ENCODE data around the gene SRSF5. TPM values are rescaled to one million over a fixed set of nuclear protein-coding genes. Genes with fewer than 3 reads are reported as not detected.

Gene SRSF5
- total and polyA plus RNA-seq, 2 of the 8 experiments (the other 6 are each of a cell fraction or from before 2014, with no cell fraction given), result 101 to 238 TPM

GRCh38 chr14:69720912-69721311, 46.0 kb upstream of the SRSF5 start:
- POLR2A ChIA-PET (ENCODE audit: partially characterized antibody), result interaction anchor here (1.4 kb wide), 1 partner anchor 47 kb away, joined by 4 read pairs; no protein-coding TSS in a partner anchor
- H3K18ac ChIP-seq (ENCODE audit: extremely low read depth, low read length), result no peak overlapping the region

More at GRCh38 chr14:69720912-69721311, 46.0 kb upstream of the SRSF5 start:
- Histone ChIP-seq H2BK120ac (replicated peaks; ENCODE audit: low read depth, low read length) (no peak overlapping the region), H2AFZ (ENCODE audit: low read length) (no peak overlapping the region), H4K91ac (replicated peaks; ENCODE audit: insufficient read length, low read length) (no peak overlapping the region), H3K4me1 (replicated peaks in 1 of 4; ENCODE audit: control insufficient read depth in 3 of 4, insufficient read depth in 4 of 4, low read length in 3 of 4) (peaks cover 0 to 8% (median 3%) of the 10 kb centered on the region in 4 experiments; a peak in 5 of 7 replicates), H3K14ac (ENCODE audit: insufficient read length) (no peak overlapping the region), H4K5ac (ENCODE audit: insufficient read length, low read depth, low read length) (no peak overlapping the region), H3K23me2 (ENCODE audit: low read depth, low read length) (no peaks in the 10 kb centered on the region; the same call in none of the 2 replicates), H4K20me1 (replicated peaks in 1 of 2; ENCODE audit: control insufficient read depth in 1 of 2, insufficient read depth in 2 of 2, low read length in 2 of 2) (no peaks in the 10 kb centered on the region), H3K36me3 (ENCODE audit: control insufficient read depth in 2 of 4, insufficient read depth in 4 of 4, low read length in 3 of 4) (no peaks in the 10 kb centered on the region), H3K9ac (replicated peaks in 1 of 4; ENCODE audit: extremely low read depth in 1 of 4, low read depth in 3 of 4, low read length in 3 of 4) (no peak overlapping the region), H4K8ac (ENCODE audit: extremely low read depth, insufficient read depth, low read length) (no peak overlapping the region), H3K79me1 (ENCODE audit: low read depth, low read length) (no peaks in the 10 kb centered on the region), H3K4me3 (ENCODE audit: extremely low read depth in 1 of 4, insufficient read depth in 2 of 4, low read depth in 3 of 4, low read length in 4 of 4) (no peak overlapping the region), H3K4ac (replicated peaks; ENCODE audit: insufficient read length, low read depth, low read length) (no peak overlapping the region), H3K56ac (replicated peaks; ENCODE audit: insufficient read length, low read depth, low read length) (no peak overlapping the region), H2BK20ac (ENCODE audit: low read length) (no peak overlapping the region), H3K9me3 (ENCODE audit: insufficient read depth in 2 of 2, low read depth in 1 of 2, low read length in 1 of 2) (no peaks in the 10 kb centered on the region), H2BK5ac (ENCODE audit: low read depth, low read length) (no peak overlapping the region), H2AK5ac (ENCODE audit: low read depth, low read length) (no peak overlapping the region), H2BK15ac (ENCODE audit: low read length) (no peak overlapping the region), H3K79me2 (ENCODE audit: control insufficient read depth in 1 of 2, insufficient read depth in 2 of 2, low read length in 2 of 2) (no peaks in the 10 kb centered on the region), H2BK12ac (ENCODE audit: low read depth, low read length) (no peak overlapping the region), H3K27me3 (replicated peaks in 1 of 4; ENCODE audit: control insufficient read depth in 3 of 4, extremely low read depth in 1 of 4, insufficient read depth in 3 of 4, low read length in 3 of 4) (peaks cover 0 to 4% (median 3%) of the 10 kb centered on the region in 4 experiments; a peak in 3 of 7 replicates), H3K23ac (ENCODE audit: insufficient read length) (no peak overlapping the region), H3K4me2 (ENCODE audit: insufficient read depth in 1 of 2, low read depth in 2 of 2, low read length in 2 of 2) (no peak overlapping the region), H3K27ac (ENCODE audit: low read depth, low read length) (no peak overlapping the region)
- CTCF ChIA-PET (ENCODE audit: partially characterized antibody), result interaction anchor here (0.7 to 6.5 kb wide), 8 partner anchors 10 to 141 kb away, joined by 3 to 45 read pairs (median 8); no protein-coding TSS in a partner anchor
- WGBS, 2 experiments (ENCODE audit: extremely low coverage in 1 of 2, insufficient coverage in 1 of 2, insufficient read length in 1 of 2, insufficient replicate concordance in 2 of 2, low coverage in 1 of 2, low lambda C conversion rate in 2 of 2, missing lambda C conversion rate in 1 of 2), result 88% methylated on average over 4 of the region's 4 CpGs; no CpG with 5 or more reads in 1 of the 2 experiments
- no peak for FAIRE-seq
- DNase-seq (ENCODE audit: low read depth in 1 of 2, low spot score in 2 of 2), result no peak
- TF ChIP-seq POLR2AphosphoS5 (IDR thresholded peaks at IDR 0.05; ENCODE audit: low read depth, low read length) (no peak), BRCA1 (IDR thresholded peaks at IDR 0.05; ENCODE audit: low read depth, low read length) (no peak), CHD1 (IDR thresholded peaks at IDR 0.05; ENCODE audit: low read depth, low read length) (no peak), KDM5A (IDR thresholded peaks at IDR 0.05; ENCODE audit: low read length) (no peak), BCL11A (IDR thresholded peaks at IDR 0.05; ENCODE audit: low read depth in 2 of 2, low read length in 2 of 2) (no peak), MAFK (IDR thresholded peaks at IDR 0.05; ENCODE audit: low read depth, low read length) (no peak), CBX8 (IDR thresholded peaks at IDR 0.05; ENCODE audit: borderline replicate concordance, low read depth, low read length) (no peak), PHF8 (conservative IDR thresholded peaks at IDR 0.05; ENCODE audit: low read depth, low read length) (no peak)
- TF ChIP-seq, protein P1, sequence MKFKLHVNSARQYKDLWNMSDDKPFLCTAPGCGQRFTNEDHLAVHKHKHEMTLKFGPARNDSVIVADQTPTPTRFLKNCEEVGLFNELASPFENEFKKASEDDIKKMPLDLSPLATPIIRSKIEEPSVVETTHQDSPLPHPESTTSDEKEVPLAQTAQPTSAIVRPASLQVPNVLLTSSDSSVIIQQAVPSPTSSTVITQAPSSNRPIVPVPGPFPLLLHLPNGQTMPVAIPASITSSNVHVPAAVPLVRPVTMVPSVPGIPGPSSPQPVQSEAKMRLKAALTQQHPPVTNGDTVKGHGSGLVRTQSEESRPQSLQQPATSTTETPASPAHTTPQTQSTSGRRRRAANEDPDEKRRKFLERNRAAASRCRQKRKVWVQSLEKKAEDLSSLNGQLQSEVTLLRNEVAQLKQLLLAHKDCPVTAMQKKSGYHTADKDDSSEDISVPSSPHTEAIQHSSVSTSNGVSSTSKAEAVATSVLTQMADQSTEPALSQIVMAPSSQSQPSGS (IDR thresholded peaks at IDR 0.05; ENCODE audit: low read length), result no peak

Measured in H1 (cell line).